HG02678 (cell line): ENCODE data around the gene OTOP3.
"Not testable (repeated sequence)": the region's sequence is repeated elsewhere in the genome, so short reads cannot be mapped to it uniquely, and the experiment has no call there.

ENCODE experiments used
- ATAC-seq: cut with Tn5 transposase; IDR thresholded peaks from one replicate; pipeline ENCODE4 v1.9.1; 2021; ENCODE audit warnings: mild to moderate bottlenecking, moderate library complexity; ENCODE audit not compliant: unreplicated experiment

OTOP3 gene

DNA sequence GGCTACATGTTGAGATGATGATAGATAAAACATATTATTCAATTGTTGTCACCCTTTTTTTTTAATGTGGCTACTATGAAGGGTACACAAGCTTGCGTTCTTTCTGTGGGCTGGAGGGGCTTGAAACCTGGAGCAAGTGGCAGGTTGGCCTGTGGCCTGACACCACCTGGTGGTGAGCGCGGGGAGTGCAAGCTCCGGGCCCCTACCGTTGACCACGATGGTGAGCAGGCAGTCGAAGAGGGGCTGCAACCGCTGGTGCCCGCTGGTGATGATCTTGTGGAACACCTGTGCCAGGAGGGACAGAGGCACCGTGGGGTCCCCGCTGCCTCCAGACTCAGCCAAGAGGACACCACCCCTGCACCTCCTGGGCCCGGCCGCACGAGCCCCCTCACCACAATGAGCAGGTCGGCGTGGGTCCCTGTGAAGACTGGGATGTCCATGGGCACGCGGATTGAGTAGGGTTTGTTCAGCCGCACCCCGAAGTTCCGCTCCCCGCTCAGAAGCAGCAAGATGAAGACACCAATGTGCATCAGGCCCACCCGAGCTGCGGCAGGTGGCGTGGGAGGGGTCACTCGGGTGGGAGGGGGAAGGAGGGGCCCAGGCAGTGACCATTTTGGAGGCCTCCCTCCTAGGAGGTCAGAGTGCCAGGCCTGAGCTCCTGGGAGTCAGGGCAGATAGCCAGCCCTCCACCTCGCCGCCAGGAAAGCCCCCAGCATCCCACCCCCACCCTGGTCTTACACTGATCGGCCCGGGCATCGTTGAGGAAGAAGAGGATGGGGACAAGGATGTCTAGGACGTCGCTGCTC is 22.4 kb downstream of the OTOP3 start:
- no peak for ATAC-seq

- ATAC-seq: no peak
Observed at GRCh38 chr17:74959826-74960515, 24.3 kb downstream of the OTOP3 start.

GRCh38 chr17:74960570-74961342 is 25.1 kb downstream of the OTOP3 start:
- no peak for ATAC-seq

- ATAC-seq: peak; percentile 57
Observed at GRCh38 chr17:74961657-74962350, 26.1 kb downstream of the OTOP3 start.

GRCh38 chr17:74962622-74963394 is 27.1 kb downstream of the OTOP3 start:
- ATAC-seq: no peak

DNA sequence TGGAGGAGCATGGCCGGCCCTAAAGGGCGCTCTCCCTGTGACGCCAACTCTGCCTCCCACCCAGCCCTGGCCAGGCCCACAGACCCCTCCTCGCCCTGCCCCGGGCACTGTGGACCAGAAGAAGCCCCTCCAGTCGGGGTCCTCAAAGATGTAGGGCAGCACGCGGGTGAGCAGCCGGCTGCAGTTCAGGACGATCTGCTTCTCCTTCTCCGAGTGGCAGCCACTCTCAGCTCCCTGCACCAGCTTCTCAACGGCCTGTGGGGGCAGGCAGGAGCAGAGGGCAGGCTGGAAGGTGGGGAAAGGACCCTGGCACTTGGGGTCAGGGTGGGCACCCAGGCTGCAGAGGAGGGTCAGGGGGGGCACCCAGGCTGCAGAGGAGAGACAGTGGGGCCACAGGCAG is 28.0 kb downstream of the OTOP3 start:
- no peak for ATAC-seq

DNA sequence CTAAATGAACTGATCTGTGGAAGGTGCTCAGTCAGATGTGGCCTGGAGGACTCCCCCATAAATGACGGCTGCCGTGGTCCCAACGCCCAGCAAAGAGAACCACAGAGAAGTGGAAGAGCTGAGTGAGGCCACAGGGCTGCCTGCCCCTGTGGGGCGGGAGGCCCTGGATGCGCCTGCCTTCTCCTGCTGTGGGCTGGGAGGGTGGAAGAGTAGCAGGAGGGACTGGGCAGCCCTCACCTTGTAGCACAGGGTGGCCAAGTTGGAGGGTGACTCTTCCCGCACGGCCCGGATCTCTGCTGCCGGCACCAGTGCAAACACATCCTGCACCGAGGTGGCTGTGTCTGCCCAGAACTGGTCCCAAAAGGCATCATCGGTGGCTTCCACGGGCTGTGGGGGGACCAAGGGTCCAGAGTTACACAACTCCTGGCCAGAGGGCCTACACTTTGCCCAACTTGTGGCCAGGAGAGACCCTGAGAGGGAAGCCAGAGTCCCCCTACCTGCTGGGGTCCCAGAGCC is 28.6 kb downstream of the OTOP3 start:
- no peak for ATAC-seq

- ATAC-seq: no peak
Observed at GRCh38 chr17:74964988-74965622, 29.4 kb downstream of the OTOP3 start.

GRCh38 chr17:74968361-74968780 is 32.7 kb downstream of the OTOP3 start:
- no peak for ATAC-seq

DNA sequence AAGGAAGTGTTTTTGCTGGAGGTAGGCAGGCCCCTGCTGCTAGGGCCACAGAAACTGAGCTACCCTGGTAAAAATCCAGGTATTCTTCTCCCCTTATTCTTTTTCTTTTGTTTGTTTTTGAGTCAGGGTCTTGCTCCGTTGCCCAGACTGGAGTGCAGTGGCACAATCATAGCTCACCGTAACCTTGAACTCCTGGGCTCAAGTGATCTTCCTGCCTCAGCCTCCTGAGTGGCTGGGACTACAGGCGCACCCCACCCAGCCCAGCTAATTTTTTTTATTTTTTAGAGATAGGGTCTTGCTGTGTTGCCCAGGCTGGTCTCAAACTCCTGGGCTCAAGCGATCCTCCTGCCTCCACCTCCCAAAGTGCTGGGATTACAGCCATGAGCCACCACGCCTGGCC is 33.8 kb downstream of the OTOP3 start:
- not testable (repeated sequence) for ATAC-seq

DNA sequence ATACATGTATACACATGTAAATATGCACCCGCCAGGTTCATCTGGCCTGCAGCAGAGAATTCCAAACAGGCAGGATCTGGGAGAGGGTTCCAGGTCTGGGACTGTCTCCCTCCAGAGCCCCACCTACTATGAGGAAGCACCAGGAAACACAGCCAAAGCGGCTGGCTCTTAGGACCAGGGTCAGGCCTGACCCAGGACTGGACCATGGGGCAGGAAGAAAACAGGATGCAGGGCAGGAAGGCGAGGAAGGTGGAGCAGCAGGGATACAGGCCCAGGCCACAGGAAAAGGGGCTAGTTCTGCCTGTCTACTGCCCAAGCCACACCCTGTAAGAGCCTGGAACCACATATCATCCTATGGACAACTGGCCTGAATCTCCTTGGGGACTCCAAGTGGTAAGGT is 34.7 kb downstream of the OTOP3 start:
- ATAC-seq: no peak

DNA sequence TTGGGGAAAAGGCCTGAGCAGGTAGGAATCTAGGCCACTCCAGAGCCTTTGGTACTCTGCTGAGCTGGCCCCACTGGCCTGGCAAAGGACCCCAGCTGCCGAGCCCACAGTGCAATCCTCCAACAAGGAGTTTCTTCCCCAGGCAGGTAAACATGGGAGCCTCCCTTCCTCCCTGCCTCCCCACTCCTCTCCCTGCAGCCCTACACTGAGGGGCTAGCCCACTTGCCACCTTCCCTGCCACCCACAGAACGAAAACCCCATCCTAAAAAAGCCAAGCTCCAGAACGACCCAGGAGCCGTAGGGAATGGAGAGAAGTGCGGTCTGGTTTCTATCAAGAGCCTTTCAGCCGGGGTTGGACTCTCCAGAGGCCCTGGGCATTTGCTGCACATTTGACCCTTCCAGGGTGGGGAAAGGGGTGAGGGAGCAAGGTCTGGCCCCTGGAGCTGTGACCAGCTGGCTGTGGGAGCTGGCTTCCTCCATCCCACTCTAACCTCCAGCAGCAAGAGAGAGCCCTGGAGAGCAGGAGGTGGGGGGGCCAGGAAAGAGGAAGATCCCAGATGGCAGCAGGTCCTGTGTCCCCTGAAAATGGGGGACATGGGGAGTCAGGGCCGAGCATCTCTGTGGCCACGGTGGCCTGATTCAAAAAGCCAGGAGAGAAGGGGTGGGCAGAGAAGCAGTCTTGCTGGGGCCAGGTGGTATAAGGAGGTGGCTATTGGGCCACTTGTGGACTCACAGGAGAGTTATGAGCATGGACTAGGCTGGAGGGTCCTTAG is 35.6 kb downstream of the OTOP3 start:
- no peak for ATAC-seq

GRCh38 chr17:74971842-74972106 is 36.1 kb downstream of the OTOP3 start:
- ATAC-seq: no peak

DNA sequence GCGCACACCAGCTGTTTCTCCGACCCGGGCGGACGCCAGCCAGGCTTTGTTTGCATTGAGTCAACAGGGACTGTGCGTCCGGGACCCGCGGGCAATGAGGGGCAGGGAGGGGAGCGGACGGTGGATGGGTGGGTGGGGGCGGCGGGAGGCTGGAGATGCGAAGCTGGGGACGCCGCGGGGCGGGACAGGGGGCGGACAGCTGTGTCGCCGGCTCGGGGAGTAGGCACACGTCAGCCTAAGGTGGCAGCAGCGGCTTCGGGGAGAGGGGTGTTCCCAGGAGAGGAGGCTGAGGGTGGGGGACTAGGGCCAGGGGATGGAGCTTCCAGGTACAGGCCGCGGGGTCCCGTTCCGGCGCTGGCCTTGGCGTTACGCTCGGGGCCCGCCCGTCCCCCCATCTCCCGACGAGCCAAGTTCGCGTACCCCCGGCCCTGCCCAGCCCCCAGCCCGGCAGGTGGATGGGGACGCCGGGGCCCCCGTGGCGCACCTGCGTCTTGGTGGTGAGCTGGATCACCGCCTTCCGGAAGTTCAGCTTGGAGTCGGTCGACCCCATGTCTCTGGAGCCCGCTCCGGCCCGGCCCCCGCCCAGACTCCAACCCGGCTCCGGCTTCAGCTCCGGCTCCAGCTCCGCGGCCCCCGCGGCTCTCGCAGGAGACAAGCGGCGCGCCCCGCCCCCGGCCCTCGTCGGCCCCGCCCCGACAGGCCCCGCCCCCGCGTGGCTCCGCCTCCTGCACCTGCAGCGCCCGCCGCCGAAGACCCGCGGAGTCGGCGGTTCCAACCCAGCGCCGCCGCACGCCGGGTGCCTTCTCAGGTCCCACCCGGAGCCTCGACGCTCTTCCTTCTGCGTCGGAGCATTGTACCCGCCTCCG is 36.6 kb downstream of the OTOP3 start, which contains the start of gene HID1:
Gene HID1, minus strand, starts transcription at position 653 of the 866 bp plus-strand sequence. Its CDS starts 103 bp downstream, at position 550.
- no peak for ATAC-seq

- ATAC-seq: no peak
Observed at GRCh38 chr17:74972973-74973328, 37.3 kb downstream of the OTOP3 start.

- no peak for ATAC-seq
Observed at GRCh38 chr17:74975943-74976342, 40.2 kb downstream of the OTOP3 start.

- no peak for ATAC-seq
Observed at GRCh38 chr17:74977802-74978201, 42.1 kb downstream of the OTOP3 start.

GRCh38 chr17:74978240-74978639 is 42.5 kb downstream of the OTOP3 start:
- no peak for ATAC-seq
